Peyer's patch (tissue), 4 donors: Measurements from ENCODE around the gene SFT2D2.

Experiments
- CTCF ChIP-seq, 6 experiments: fragments of 450-650 bp in 4 of 6; fragments of 200-600 bp in 2 of 6; sonication (generic) in 1 of 6; IDR thresholded peaks; one replicate each; pipeline ENCODE4 v1.5.1; 2017 to 2019; ENCODE audit warnings: antibody characterized with exemption in 6 of 6, mild to moderate bottlenecking in 3 of 6, moderate library complexity in 1 of 6
- POLR2A ChIP-seq, 2 donors: fragments of 450-650 bp; IDR thresholded peaks; one replicate each; pipeline ENCODE4 v1.5.1; 2017; ENCODE audit warnings: antibody characterized with exemption in 2 of 2, mild to moderate bottlenecking in 2 of 2, moderate library complexity in 2 of 2

- peak; percentile 62 to 86 (median 82) for TF ChIP-seq CTCF (IDR thresholded peaks at IDR 0.05)
- peak; percentile 58 to 76 for TF ChIP-seq POLR2A (IDR thresholded peaks at IDR 0.05)
These were observed 47.0 kb upstream of the SFT2D2 start, which contains the start of gene TIPRL for GRCh38 chr1:168178638-168179437.
